Cardiac fibroblast (primary cell): Measurements from ENCODE around the gene PRCD.
A peak's percentile ranks its signal among the peaks of the same experiment; 100 is the strongest.

Source experiments
- DNase-seq, 2 donors: peaks; one replicate each; pipeline versions ENCODE4 v3.0.0 to v3.0.0-alpha.2; 2010; ENCODE audit warnings: low read depth in 2 of 2
- H3K4me3 ChIP-seq, 2 donors: replicated peaks in 1 of 2; 1 replicate in 1 of 2; 2 replicates in 1 of 2; pipeline ENCODE4 v1.5.1; 2011; ENCODE audit warnings: low read depth in 2 of 2, low read length in 2 of 2, mild to moderate bottlenecking in 2 of 2, moderate library complexity in 1 of 2
- CTCF ChIP-seq: IDR thresholded peaks from one replicate; pipeline ENCODE4 v1.5.1; 2011; ENCODE audit warnings: low read depth, mild to moderate bottlenecking, low read length, inconsistent platforms

PRCD gene

GRCh38 chr17:76566988-76567431 lies 27.2 kb downstream of the PRCD start:
- DNase-seq: no peak
- H3K4me3 ChIP-seq: no peak overlapping the region
- no peak for TF ChIP-seq CTCF

- DNase-seq: no peak
- no peak overlapping the region for H3K4me3 ChIP-seq
- TF ChIP-seq CTCF: no peak
These were observed 28.0 kb downstream of the PRCD start for GRCh38 chr17:76567634-76568432.

- DNase-seq: no peak
- no peak overlapping the region for H3K4me3 ChIP-seq
- TF ChIP-seq CTCF: no peak
These were observed 29.0 kb downstream of the PRCD start for GRCh38 chr17:76568811-76569221.

GRCh38 chr17:76569607-76570279 lies 29.9 kb downstream of the PRCD start:
- H3K4me3 ChIP-seq: no peak overlapping the region
- no peak for TF ChIP-seq CTCF
- peak in 1 of 2 donors; percentile 68 for DNase-seq

- DNase-seq: no peak
- no peak overlapping the region for H3K4me3 ChIP-seq
- no peak for TF ChIP-seq CTCF
These were observed 30.6 kb downstream of the PRCD start for GRCh38 chr17:76570457-76570856.

GRCh38 chr17:76570877-76571471 lies 31.1 kb downstream of the PRCD start:
- no peak for TF ChIP-seq CTCF
- no peak overlapping the region for H3K4me3 ChIP-seq
- DNase-seq: no peak
